Activated T-helper 2 cell treated with anti-CD3 and anti-CD28 coated beads, Interferon-gamma antibody, Interleukin-2, Interleukin-4, amounts not matched to agents 10 μg/mL and 5 μg/mL and 100 μg/mL, durations not matched to agents 14 hours and 24 hours and 36 hours (primary cell): ENCODE measurements around the gene SLC39A11. TPM values are rescaled to one million over a fixed set of nuclear protein-coding genes. Genes with fewer than 3 reads are reported as not detected.
"Not testable (repeated sequence)": the region's sequence is repeated elsewhere in the genome, so short reads cannot be mapped to it uniquely, and the experiment has no call there.

Experiments used
- DNase-seq: peaks from one replicate; pipeline ENCODE4 v3.0.0; 2021; ENCODE audit warnings: low spot score
- H3K27ac Mint-ChIP-seq: one replicate; pipeline ENCODE4 v1.8.0; 2021; ENCODE audit warnings: mixed read lengths
- H3K27me3 Mint-ChIP-seq: one replicate; pipeline ENCODE4 v1.8.0; 2021; ENCODE audit warnings: low read depth, mixed read lengths
- H3K36me3 Mint-ChIP-seq: one replicate; pipeline ENCODE4 v1.8.0; 2021; ENCODE audit warnings: low read depth, mixed read lengths
- H3K4me1 Mint-ChIP-seq: one replicate; pipeline ENCODE4 v1.8.0; 2021; ENCODE audit warnings: low read depth, mixed read lengths
- H3K4me3 Mint-ChIP-seq: one replicate; pipeline ENCODE4 v1.8.0; 2021; ENCODE audit warnings: low read depth, mild to moderate bottlenecking, moderate library complexity, mixed read lengths
- H3K9me3 Mint-ChIP-seq: one replicate; pipeline ENCODE4 v1.8.0; 2021; ENCODE audit warnings: mixed read lengths
- intact Hi-C: fragments of 100-400 bp; cut with micrococcal nuclease; formaldehyde crosslinking; loops from one replicate; pipeline ENCODE4 v1.15.1; 2023
- total RNA-seq: library from RNA; stranded (reverse); gene quantifications from 2 replicates; pipeline ENCODE4 v1.2.3, GENCODE V29; 2022

Gene SLC39A11
- total RNA-seq, 1 donor from 2014 or later = 20.2 TPM

- intact Hi-C loops = no loop called here
- Mint-ChIP-seq H3K27ac (no peak overlapping the region), H3K4me3 (no peak overlapping the region), H3K9me3 (no peaks in the 10 kb centered on the region), H3K36me3 (no peaks in the 10 kb centered on the region), H3K27me3 (no peaks in the 10 kb centered on the region), H3K4me1 (no peaks in the 10 kb centered on the region)
- no peak for DNase-seq
Measured at GRCh38 chr17:73003487-73003886, 89.0 kb downstream of the SLC39A11 start.

GRCh38 chr17:73000832-73001231 lies 91.7 kb downstream of the SLC39A11 start:
- Mint-ChIP-seq H3K9me3 (no peaks in the 10 kb centered on the region), H3K27ac (no peak overlapping the region), H3K36me3 (no peaks in the 10 kb centered on the region), H3K4me3 (no peak overlapping the region), H3K27me3 (no peaks in the 10 kb centered on the region), H3K4me1 (no peaks in the 10 kb centered on the region)
- intact Hi-C loops = no loop called here
- no peak for DNase-seq

GRCh38 chr17:72999474-72999873 lies 93.0 kb downstream of the SLC39A11 start:
- H3K9me3 Mint-ChIP-seq, H3K36me3 Mint-ChIP-seq, DNase-seq, H3K27me3 Mint-ChIP-seq, H3K4me3 Mint-ChIP-seq, H3K27ac Mint-ChIP-seq, H3K4me1 Mint-ChIP-seq: not testable (repeated sequence)
- intact Hi-C loops = loop anchor here (10.0 kb wide), 1 partner anchor 135 kb away; no protein-coding TSS in a partner anchor

- no peaks in the 10 kb centered on the region for H3K36me3 Mint-ChIP-seq
- intact Hi-C loops = loop anchor here (10.0 kb wide), 1 partner anchor 134 kb away; no protein-coding TSS in a partner anchor
- H3K27ac Mint-ChIP-seq = no peak overlapping the region
- no peak for DNase-seq
- no peak overlapping the region for H3K4me3 Mint-ChIP-seq
- H3K4me1 Mint-ChIP-seq = peaks cover 4% of the 10 kb centered on the region
- no peaks in the 10 kb centered on the region for H3K9me3 Mint-ChIP-seq
- no peaks in the 10 kb centered on the region for H3K27me3 Mint-ChIP-seq
Measured at GRCh38 chr17:72998343-72998742, 94.1 kb downstream of the SLC39A11 start.

GRCh38 chr17:72997559-72997958 lies 94.9 kb downstream of the SLC39A11 start:
- Mint-ChIP-seq H3K4me3 (no peak overlapping the region), H3K9me3 (no peaks in the 10 kb centered on the region), H3K27ac (no peak overlapping the region), H3K36me3 (no peaks in the 10 kb centered on the region), H3K27me3 (no peaks in the 10 kb centered on the region), H3K4me1 (peaks cover 12% of the 10 kb centered on the region)
- no peak for DNase-seq
- intact Hi-C loops = loop anchor here (10.0 kb wide), 1 partner anchor 133 kb away; no protein-coding TSS in a partner anchor

- H3K4me1 Mint-ChIP-seq = peaks cover 15% of the 10 kb centered on the region
Measured at GRCh38 chr17:72996791-72997190, 95.7 kb downstream of the SLC39A11 start.

GRCh38 chr17:72995008-72995656 lies 97.4 kb downstream of the SLC39A11 start:
- Mint-ChIP-seq H3K4me1 (peaks cover 15% of the 10 kb centered on the region), H3K9me3 (no peaks in the 10 kb centered on the region), H3K4me3 (no peak overlapping the region), H3K27me3 (no peaks in the 10 kb centered on the region), H3K36me3 (no peaks in the 10 kb centered on the region), H3K27ac (no peak overlapping the region)
- intact Hi-C loops = loop anchor here (10.0 kb wide), 1 partner anchor 130 kb away; no protein-coding TSS in a partner anchor
- no peak for DNase-seq

More at GRCh38 chr17:72996791-72997190, 95.7 kb downstream of the SLC39A11 start:
- intact Hi-C loops = loop anchor here (10.0 kb wide), 1 partner anchor 132 kb away; no protein-coding TSS in a partner anchor
- no peak for DNase-seq
- H3K27ac Mint-ChIP-seq = no peak overlapping the region
- no peaks in the 10 kb centered on the region for H3K36me3 Mint-ChIP-seq
- no peak overlapping the region for H3K4me3 Mint-ChIP-seq
- no peaks in the 10 kb centered on the region for H3K27me3 Mint-ChIP-seq
- no peaks in the 10 kb centered on the region for H3K9me3 Mint-ChIP-seq

- Mint-ChIP-seq H3K27ac (peak overlapping the region; percentile 72), H3K4me1 (peaks cover 15% of the 10 kb centered on the region)
- H3K36me3 Mint-ChIP-seq, H3K27me3 Mint-ChIP-seq, H3K4me3 Mint-ChIP-seq, DNase-seq, H3K9me3 Mint-ChIP-seq: not testable (repeated sequence)
- intact Hi-C loops = loop anchor here (5.0 to 10.0 kb wide), 2 partner anchors 99 to 128 kb away; partner anchors contain the start of gene SLC39A11
Measured at GRCh38 chr17:72992783-72993467, 99.6 kb downstream of the SLC39A11 start.

- DNase-seq = no peak
- Mint-ChIP-seq H3K27ac (no peak overlapping the region), H3K4me1 (peaks cover 15% of the 10 kb centered on the region), H3K4me3 (no peak overlapping the region), H3K27me3 (no peaks in the 10 kb centered on the region), H3K9me3 (no peaks in the 10 kb centered on the region), H3K36me3 (no peaks in the 10 kb centered on the region)
- intact Hi-C loops = loop anchor here (5.0 to 10.0 kb wide), 2 partner anchors 101 to 127 kb away; partner anchors contain the start of gene SLC39A11
Measured at GRCh38 chr17:72991651-72992050, 100.8 kb downstream of the SLC39A11 start.

GRCh38 chr17:72989074-72989610 lies 103.3 kb downstream of the SLC39A11 start:
- Mint-ChIP-seq H3K27ac (no peak overlapping the region), H3K27me3 (no peaks in the 10 kb centered on the region), H3K9me3 (no peaks in the 10 kb centered on the region), H3K4me3 (no peak overlapping the region), H3K4me1 (peaks cover 16% of the 10 kb centered on the region), H3K36me3 (no peaks in the 10 kb centered on the region)
- DNase-seq = no peak
- intact Hi-C loops = no loop called here

GRCh38 chr17:72988451-72988850 lies 104.0 kb downstream of the SLC39A11 start:
- Mint-ChIP-seq H3K4me1 (peaks cover 14% of the 10 kb centered on the region), H3K27me3 (no peaks in the 10 kb centered on the region), H3K4me3 (no peak overlapping the region), H3K27ac (no peak overlapping the region), H3K36me3 (no peaks in the 10 kb centered on the region), H3K9me3 (no peaks in the 10 kb centered on the region)
- intact Hi-C loops = no loop called here
- DNase-seq = no peak

GRCh38 chr17:72987166-72987565 lies 105.3 kb downstream of the SLC39A11 start:
- intact Hi-C loops = no loop called here
- Mint-ChIP-seq H3K27ac (no peak overlapping the region), H3K4me3 (no peak overlapping the region), H3K36me3 (no peaks in the 10 kb centered on the region), H3K9me3 (no peaks in the 10 kb centered on the region), H3K27me3 (no peaks in the 10 kb centered on the region), H3K4me1 (peaks cover 1% of the 10 kb centered on the region)
- DNase-seq = no peak
